RPMI8226 (cell line): Measurements from ENCODE around the gene SPINT3.
"Not testable (repeated sequence)": the region's sequence is repeated elsewhere in the genome, so short reads cannot be mapped to it uniquely, and the experiment has no call there.

ENCODE experiments used
- DNase-seq: peaks from one replicate; pipeline ENCODE4 v3.0.0-alpha.2; 2015

SPINT3 gene

GRCh38 chr20:45501600-45501999 lies 13.8 kb downstream of the SPINT3 start:
- DNase-seq: no peak

GRCh38 chr20:45500022-45500421 lies 15.4 kb downstream of the SPINT3 start:
- no peak for DNase-seq

GRCh38 chr20:45497971-45498494 lies 17.4 kb downstream of the SPINT3 start:
- DNase-seq: no peak

GRCh38 chr20:45496166-45496565 lies 19.3 kb downstream of the SPINT3 start:
- no peak for DNase-seq

- DNase-seq: no peak
These were observed 19.9 kb downstream of the SPINT3 start for GRCh38 chr20:45495501-45495941.

- DNase-seq: no peak
These were observed 26.3 kb downstream of the SPINT3 start for GRCh38 chr20:45489083-45489531.

GRCh38 chr20:45487231-45487635 lies 28.2 kb downstream of the SPINT3 start:
- no peak for DNase-seq

GRCh38 chr20:45485388-45485787 lies 30.0 kb downstream of the SPINT3 start:
- DNase-seq: no peak

- no peak for DNase-seq
These were observed 30.7 kb downstream of the SPINT3 start for GRCh38 chr20:45484676-45485075.

- no peak for DNase-seq
These were observed 35.6 kb downstream of the SPINT3 start for GRCh38 chr20:45479822-45480221.

GRCh38 chr20:45477530-45478148 lies 37.8 kb downstream of the SPINT3 start:
- not testable (repeated sequence) for DNase-seq

- not testable (repeated sequence) for DNase-seq
These were observed 43.1 kb downstream of the SPINT3 start for GRCh38 chr20:45472286-45472685.

GRCh38 chr20:45470937-45471336 lies 44.5 kb downstream of the SPINT3 start:
- no peak for DNase-seq

GRCh38 chr20:45470262-45470931 lies 45.0 kb downstream of the SPINT3 start:
- DNase-seq: peak; percentile 20

- DNase-seq: no peak
These were observed 45.8 kb downstream of the SPINT3 start, which contains the start of gene WFDC2 for GRCh38 chr20:45469336-45470261. Gene WFDC2 (plus strand): TSS chr20:45469753. CDS start chr20:45469782, 29 bp downstream.

GRCh38 chr20:45467861-45468260 lies 47.6 kb downstream of the SPINT3 start:
- no peak for DNase-seq

GRCh38 chr20:45467172-45467571 lies 48.2 kb downstream of the SPINT3 start:
- no peak for DNase-seq

- DNase-seq: no peak
These were observed 49.7 kb downstream of the SPINT3 start for GRCh38 chr20:45465491-45466266.

GRCh38 chr20:45463709-45464108 lies 51.7 kb downstream of the SPINT3 start:
- no peak for DNase-seq

- DNase-seq: no peak
These were observed 52.5 kb downstream of the SPINT3 start for GRCh38 chr20:45462711-45463509.
